Measurements from ENCODE around the gene ZNF383. TPM values are rescaled to one million over a fixed set of nuclear protein-coding genes. Genes with fewer than 3 reads are reported as not detected.
"Not testable (repeated sequence)": the region's sequence is repeated elsewhere in the genome, so short reads cannot be mapped to it uniquely, and the experiment has no call there.

The ZNF383 gene
- total RNA-seq, 4 donors from 2014 or later = 4.5 to 11.3 (median 6.2) TPM

DNA sequence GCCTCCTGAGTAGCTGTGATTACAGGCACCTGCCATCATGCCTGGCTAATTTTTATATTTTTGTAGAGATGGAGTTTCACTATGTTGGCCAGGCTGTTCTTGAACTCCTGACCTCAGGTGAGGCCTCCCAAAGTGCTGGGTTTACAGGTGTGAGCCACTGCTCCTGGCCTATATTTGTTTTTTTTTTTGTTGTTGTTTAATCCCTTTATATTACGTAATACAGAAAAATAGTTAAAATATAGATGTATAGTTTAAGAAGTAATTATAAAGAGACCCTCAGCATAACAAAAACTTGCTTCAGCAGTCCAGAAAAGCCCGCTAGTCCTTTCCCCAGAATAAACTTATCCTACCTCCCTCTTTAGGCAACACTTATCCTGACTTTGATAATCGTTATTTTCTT is 2.4 kb downstream of the ZNF383 start:
- TF ChIP-seq, protein P1, sequence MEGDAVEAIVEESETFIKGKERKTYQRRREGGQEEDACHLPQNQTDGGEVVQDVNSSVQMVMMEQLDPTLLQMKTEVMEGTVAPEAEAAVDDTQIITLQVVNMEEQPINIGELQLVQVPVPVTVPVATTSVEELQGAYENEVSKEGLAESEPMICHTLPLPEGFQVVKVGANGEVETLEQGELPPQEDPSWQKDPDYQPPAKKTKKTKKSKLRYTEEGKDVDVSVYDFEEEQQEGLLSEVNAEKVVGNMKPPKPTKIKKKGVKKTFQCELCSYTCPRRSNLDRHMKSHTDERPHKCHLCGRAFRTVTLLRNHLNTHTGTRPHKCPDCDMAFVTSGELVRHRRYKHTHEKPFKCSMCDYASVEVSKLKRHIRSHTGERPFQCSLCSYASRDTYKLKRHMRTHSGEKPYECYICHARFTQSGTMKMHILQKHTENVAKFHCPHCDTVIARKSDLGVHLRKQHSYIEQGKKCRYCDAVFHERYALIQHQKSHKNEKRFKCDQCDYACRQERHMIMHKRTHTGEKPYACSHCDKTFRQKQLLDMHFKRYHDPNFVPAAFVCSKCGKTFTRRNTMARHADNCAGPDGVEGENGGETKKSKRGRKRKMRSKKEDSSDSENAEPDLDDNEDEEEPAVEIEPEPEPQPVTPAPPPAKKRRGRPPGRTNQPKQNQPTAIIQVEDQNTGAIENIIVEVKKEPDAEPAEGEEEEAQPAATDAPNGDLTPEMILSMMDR (IDR thresholded peaks at IDR 0.05) = no peak
- ATAC-seq (ENCODE audit: low FRiP score) = no peak
- no peak for DNase-seq (ENCODE audit: low spot score)

DNA sequence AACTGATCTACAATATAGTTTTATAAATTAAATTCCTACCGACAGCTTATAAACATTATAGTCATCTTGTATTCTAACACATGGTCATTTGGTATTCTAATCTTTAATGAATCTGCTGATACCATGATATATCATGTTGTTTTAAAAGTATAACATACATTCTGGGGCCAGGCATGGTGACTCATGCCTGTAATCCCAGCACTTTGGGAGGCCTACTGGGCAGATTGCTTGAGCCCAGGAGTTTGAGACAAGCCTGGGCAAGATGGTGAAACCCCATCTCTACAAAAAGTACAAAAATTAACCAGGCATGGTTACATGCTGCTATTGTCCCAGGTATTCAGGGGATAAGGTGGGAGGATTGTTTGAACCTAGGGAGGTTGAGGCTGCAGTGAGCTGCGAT is 3.1 kb downstream of the ZNF383 start:
- ATAC-seq (ENCODE audit: low FRiP score) = no peak
- TF ChIP-seq, protein P1 (IDR thresholded peaks at IDR 0.05) = no peak
- no peak for DNase-seq (ENCODE audit: low spot score)

DNA sequence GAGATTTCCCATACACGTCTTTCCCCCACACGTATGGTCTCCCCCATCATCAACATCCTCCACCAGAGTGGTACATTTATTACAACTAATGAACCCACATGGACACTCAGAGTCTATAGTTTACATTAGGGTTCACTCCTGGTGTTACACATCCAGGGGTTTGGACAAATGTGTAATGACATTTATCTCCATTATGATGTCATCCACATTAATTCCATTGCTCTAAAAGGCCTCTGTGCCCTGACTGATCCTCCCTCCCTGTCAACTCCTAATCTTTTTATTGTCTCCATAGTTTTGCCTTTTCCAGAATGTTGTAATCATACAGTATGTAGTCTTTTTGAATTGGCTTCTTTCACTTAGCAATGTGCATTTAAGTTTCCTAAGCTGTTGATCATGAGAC is 8.2 kb downstream of the ZNF383 start:
- TF ChIP-seq, protein P1 (IDR thresholded peaks at IDR 0.05) = no peak
- no peak for ATAC-seq (ENCODE audit: low FRiP score)

DNA sequence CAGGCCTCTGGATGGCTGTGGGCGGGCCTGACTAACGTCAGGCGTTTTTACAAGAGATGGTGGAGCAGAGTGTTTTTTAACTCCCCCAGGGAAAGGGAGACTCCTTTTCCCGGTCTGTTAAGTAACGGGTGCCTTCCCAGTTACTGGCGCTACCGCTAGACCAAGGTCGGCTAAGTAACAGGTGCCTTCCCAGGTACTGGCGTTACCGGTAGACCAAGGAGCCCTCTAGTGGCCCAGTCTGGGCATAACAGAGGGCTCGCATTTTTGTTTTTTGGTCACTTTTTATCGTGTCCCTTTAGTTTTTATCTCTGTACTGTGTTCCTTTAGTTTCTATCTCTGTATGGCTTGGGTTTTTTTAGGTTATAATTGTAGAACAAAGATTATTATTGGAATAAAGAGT is 10.0 kb downstream of the ZNF383 start:
- DNase-seq (ENCODE audit: low spot score) (no peak), ATAC-seq (ENCODE audit: low FRiP score) (no peak)
- TF ChIP-seq, protein P1 (IDR thresholded peaks at IDR 0.05) = peak in 1 of 3 donors; percentile 5

More for the DNA sequence above, 8.2 kb downstream of the ZNF383 start:
- no peak for DNase-seq (ENCODE audit: low spot score)

DNA sequence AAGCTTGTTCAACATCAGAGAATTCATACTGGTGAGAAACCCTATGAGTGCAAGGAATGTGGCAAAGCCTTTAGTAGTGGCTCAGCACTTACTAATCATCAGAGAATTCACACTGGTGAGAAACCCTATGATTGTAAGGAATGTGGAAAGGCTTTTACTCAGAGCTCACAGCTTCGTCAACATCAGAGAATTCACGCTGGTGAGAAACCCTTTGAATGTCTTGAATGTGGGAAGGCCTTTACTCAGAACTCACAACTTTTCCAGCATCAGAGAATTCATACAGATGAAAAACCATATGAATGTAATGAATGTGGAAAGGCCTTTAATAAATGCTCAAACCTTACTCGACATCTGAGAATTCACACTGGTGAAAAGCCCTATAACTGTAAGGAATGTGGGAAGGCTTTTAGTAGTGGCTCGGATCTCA is 25.2 kb downstream of the ZNF383 start:
- DNase-seq (ENCODE audit: low spot score) = no peak
- ATAC-seq (ENCODE audit: low FRiP score) = no peak
- TF ChIP-seq, protein P1 (IDR thresholded peaks at IDR 0.05) = no peak

DNA sequence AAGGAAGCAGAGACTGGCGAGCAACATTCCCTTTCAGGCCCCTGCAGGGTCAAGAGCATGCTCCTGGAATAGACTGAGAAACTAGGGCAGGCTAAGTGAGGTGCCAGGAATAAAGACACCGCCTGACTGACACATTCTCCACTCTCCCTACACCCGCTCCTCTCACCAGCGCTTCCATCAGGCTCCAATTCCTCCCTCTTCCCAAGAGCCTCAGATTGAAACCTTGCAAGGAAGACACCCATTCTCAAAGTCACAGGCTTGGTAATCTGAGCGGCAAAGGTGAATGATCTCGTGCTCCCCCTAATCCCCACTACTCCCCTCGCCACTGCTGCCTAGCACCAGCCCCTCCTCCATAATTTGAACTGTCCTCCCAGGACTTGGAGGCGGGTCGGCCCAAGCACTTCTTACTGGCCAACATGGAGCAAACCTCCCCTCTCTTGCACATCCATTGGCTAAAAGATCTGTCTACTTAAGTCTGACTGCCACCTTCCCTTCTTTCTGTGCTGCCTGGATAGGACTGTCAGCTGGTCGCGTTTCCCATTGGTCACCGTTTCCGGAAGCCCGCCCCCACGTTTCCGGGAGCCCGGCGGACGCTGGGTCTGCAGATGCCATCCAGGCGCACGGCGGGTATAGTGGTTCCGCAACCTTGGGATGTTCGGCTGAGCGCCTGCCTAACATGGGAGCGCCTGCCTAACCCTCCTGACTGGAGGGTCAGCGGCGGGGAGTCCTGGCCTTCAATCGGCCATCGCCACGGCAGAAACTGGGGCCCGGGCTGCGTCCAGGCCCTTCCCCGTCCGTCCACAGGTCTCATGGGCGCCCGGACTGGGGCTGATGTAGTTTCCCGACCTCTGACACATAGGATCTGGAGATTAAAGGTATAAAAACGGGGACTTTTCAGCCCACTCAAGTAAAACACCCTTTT is 33.6 kb downstream of the ZNF383 start:
- peak; percentile 46 for DNase-seq (ENCODE audit: low spot score)
- TF ChIP-seq, protein P1 (IDR thresholded peaks at IDR 0.05) = no peak
- peak; percentile 99 for ATAC-seq (ENCODE audit: low FRiP score)

DNA sequence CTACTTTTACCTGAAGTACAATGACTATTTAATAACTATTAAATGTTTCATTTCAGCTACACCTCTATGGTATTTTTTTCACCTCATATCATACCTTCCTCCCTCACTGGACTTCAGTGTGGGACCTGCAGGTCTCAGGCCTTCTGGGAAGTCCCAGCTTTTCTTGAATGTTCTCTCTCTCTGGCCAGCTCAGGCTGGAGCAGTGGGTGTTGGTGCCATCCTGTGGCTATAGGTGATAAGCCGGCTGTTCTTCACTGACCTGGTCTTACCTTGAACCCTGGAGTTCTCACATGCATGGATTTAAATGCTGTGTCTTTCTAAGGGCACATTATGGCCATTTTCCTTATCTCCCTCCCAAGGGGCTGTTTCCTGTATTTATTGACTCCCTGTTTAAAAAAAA is 45.0 kb downstream of the ZNF383 start:
- not testable (repeated sequence) for DNase-seq (ENCODE audit: low spot score); ATAC-seq (ENCODE audit: low FRiP score)

DNA sequence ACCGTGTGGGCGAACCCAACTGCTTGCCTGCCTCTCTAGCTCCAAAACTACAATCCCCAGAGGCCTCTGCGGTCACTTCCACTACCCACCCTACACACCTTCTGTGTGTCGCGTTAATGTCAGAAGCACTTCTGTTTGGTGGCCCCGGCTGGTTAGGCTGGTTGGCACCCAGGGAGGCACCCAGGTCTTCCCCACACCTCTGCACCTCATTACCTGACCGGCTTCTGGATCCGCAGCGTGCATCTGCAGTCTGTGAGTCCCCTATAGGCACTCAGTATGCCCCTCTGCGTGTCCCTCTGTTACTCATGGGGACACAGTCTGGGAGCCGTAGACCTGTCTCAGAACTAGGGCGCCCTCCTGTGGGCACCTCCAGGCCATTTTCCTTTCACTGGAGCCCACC is 49.0 kb downstream of the ZNF383 start:
- ATAC-seq (ENCODE audit: low FRiP score); DNase-seq (ENCODE audit: low spot score): not testable (repeated sequence)

DNA sequence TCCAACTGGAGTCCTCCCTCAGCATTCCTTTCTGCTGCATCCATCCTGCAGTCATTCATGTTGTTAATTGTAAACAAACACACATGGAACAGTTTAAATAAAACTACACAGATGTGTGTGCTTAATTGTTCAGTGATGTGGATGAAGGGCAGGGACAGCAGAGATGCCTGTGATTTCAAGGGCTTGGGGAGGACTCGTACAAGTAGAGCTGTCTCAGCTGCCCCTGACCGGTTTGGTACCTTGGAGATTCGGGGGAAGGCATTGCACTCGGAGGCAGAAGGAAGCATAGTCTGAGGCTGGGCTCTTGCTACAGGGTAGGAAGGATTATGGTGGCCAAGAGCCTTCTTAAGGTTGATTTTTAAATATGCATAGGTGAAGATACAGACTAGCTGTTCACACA is 49.7 kb downstream of the ZNF383 start:
- not testable (repeated sequence) for ATAC-seq (ENCODE audit: low FRiP score); DNase-seq (ENCODE audit: low spot score)

DNA sequence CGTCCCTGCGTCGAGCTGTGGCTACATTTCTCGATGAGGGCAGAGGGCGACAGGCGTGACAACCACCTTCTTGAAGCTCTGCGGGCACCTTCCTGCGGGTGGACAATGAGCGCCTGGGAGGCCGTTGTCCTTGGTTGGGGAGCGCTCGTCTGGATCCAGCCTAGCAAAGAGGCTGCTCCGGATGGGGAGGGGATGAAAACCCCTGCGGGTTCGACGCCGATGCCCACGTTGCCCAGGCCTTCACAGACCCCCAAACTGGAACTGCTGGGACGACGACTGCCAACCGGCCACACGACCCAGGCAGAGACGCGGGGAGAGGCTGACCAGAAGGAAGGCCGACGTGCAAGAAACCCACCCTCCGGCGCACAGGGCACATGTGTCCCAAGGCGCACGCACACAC is 62.6 kb downstream of the ZNF383 start:
- DNase-seq (ENCODE audit: low spot score); ATAC-seq (ENCODE audit: low FRiP score): not testable (repeated sequence)

DNA sequence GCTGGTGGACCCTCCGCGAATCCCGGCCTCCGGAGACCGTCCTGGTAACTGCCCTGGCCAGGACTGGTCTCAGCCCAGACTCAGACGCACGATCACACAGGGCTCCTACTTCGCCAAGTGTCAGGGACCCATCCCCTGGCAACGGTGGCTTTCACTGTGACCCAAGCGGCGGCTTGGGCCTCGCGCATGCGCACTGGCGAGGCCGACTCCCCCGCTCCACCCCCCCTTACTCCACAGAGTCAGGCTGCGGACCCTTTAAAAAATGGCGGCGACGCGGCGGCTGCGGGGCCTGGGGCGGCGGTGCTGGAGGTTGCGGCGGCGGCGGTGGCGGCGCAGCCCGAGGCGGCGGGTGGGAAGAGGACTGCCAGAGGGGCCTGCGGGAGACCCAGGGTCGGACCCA is 66.0 kb downstream of the ZNF383 start:
- not testable (repeated sequence) for ATAC-seq (ENCODE audit: low FRiP score)

DNA sequence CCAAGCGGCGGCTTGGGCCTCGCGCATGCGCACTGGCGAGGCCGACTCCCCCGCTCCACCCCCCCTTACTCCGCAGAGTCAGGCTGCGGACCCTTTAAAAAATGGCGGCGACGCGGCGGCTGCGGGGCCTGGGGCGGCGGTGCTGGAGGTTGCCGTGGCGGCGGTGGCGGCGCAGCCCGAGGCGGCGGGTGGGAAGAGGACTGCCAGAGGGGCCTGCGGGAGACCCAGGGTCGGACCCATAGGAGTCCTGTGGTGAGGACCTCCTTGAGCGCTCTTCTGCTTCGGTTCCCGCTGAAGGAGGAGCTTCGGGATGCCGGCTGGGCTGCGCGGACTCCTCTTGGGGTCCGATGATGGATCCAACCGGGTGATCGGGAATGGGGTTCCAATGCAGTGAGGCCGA is 71.2 kb downstream of the ZNF383 start:
- ATAC-seq (ENCODE audit: low FRiP score) = not testable (repeated sequence)
- DNase-seq (ENCODE audit: low spot score) = peak; percentile 22

More for the DNA sequence above, 66.0 kb downstream of the ZNF383 start:
- DNase-seq (ENCODE audit: low spot score) = not testable (repeated sequence)
